Suppressor macrophage (primary cell): ENCODE measurements around the gene DNAJC19.

Experiments used
- DNase-seq, 4 experiments: peaks; one replicate each; pipeline ENCODE4 v3.0.0-alpha.2; 2020 to 2022

Gene DNAJC19

DNA sequence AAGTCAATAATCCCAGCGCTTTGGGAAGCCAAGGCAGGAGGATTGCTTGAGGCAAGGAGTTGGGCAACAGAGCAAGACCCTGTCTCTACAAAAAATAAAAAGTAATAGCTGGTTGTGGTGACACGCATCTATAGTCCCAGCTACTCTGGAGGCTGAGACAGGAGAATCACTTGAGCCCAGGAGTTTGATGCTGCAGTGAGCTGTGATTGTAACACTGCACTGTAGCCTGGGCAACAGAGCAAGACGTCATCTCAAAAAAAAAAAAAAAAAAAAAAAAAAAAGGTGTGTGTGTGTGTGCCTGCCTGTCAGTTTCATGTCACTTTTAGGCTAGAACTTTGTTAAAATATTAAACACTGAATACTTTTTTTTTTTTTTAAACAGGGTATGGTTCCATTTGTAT lies 28.4 kb downstream of the DNAJC19 start:
- no peak for DNase-seq

- no peak for DNase-seq
These were observed 29.8 kb downstream of the DNAJC19 start for GRCh38 chr3:180959691-180960090.

- DNase-seq = peak; percentile 2 to 47 (median 38)
These were observed 41.7 kb downstream of the DNAJC19 start for GRCh38 chr3:180947761-180948390.

GRCh38 chr3:180940826-180941225 lies 48.7 kb downstream of the DNAJC19 start:
- no peak for DNase-seq

DNA sequence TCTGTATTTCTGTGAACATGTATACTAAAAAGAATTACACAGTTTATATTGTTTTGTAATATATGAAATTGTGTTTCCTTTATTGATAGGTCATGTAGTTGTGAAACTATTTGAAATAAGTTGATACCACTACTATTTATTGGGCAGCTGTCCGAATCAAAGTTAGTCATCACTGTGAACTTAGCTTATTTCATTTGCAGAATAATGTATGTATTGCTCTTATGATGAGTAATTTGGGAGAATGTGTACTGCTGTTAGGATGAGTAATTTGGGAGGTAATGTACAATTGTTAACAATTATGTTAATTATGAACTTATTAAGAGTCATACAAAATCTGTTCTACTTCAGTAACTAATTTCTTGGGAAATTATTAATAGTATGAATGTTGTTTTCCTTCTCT lies 54.9 kb downstream of the DNAJC19 start:
- no peak for DNase-seq
